Measurements from ENCODE around the gene KRT74. TPM values are rescaled to one million over a fixed set of nuclear protein-coding genes. Genes with fewer than 3 reads are reported as not detected.

The KRT74 gene
- total and polyA plus RNA-seq, 4 donors, result not detected

DNA sequence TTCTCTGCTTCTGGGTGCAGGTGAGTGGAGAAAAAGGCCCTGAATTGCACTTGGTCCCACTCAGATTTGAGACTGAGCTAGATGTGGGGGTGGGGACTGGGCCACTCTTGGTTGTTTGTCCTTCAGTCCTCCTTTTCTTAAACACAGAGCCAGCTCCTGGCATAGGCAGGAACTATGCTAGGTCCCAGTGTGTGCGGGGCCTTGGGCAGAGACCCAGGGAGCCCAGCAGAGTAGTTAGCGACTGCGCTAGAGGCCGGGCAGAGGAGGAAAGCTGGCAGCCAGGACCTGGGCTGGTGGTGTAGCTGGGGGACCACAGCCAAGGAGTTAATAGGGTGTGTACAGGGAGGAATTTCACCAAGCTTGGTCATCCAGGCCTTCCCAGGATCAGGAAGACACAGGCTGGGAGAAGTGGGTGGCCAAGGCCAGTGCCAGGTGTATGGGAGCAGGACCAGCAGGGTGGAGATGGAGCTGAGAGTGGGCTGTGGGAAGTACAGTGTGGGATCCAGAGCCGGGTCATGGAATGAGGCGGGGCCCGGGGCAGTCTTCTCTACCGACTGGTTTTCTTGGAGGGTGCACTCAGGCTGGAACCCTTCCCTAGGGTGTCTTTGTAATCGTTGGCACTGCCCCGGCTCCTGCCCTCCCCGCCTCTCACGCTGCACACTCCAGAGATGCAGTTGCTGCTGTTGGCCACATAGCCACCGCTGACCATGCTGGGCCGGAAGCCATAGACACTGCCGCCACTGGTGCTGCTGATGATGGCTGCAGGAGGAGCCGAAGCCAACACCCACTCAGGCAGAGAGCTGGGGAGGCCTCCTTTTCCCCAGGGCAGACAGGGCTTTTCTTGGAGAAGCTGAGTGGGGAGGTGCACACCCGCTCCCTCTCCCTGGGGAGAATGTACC lies 29.4 kb downstream of the KRT74 start:
- TF ChIP-seq, protein P1, sequence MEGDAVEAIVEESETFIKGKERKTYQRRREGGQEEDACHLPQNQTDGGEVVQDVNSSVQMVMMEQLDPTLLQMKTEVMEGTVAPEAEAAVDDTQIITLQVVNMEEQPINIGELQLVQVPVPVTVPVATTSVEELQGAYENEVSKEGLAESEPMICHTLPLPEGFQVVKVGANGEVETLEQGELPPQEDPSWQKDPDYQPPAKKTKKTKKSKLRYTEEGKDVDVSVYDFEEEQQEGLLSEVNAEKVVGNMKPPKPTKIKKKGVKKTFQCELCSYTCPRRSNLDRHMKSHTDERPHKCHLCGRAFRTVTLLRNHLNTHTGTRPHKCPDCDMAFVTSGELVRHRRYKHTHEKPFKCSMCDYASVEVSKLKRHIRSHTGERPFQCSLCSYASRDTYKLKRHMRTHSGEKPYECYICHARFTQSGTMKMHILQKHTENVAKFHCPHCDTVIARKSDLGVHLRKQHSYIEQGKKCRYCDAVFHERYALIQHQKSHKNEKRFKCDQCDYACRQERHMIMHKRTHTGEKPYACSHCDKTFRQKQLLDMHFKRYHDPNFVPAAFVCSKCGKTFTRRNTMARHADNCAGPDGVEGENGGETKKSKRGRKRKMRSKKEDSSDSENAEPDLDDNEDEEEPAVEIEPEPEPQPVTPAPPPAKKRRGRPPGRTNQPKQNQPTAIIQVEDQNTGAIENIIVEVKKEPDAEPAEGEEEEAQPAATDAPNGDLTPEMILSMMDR (IDR thresholded peaks at IDR 0.05; ENCODE audit: low read depth, low read length, missing input control), result no peak
- TF ChIP-seq RAD21 (IDR thresholded peaks at IDR 0.05) (no peak), HNF4A (conservative IDR thresholded peaks at IDR 0.05) (no peak), FOXA1 (IDR thresholded peaks at IDR 0.05) (no peak), JUND (IDR thresholded peaks at IDR 0.05) (no peak), FOXA2 (IDR thresholded peaks at IDR 0.05) (no peak), HNF4G (IDR thresholded peaks at IDR 0.05) (no peak), NR2F2 (IDR thresholded peaks at IDR 0.05) (no peak), GABPA (IDR thresholded peaks at IDR 0.05 in 1 of 2, conservative IDR thresholded peaks at IDR 0.05 in 1 of 2) (no peak), RXRA (IDR thresholded peaks at IDR 0.05) (no peak), TAF1 (conservative IDR thresholded peaks at IDR 0.05) (no peak), SP1 (IDR thresholded peaks at IDR 0.05) (no peak), EGR1 (IDR thresholded peaks at IDR 0.05; ENCODE audit: low read depth in 2 of 2) (no peak)
- TF ChIP-seq, protein P2, sequence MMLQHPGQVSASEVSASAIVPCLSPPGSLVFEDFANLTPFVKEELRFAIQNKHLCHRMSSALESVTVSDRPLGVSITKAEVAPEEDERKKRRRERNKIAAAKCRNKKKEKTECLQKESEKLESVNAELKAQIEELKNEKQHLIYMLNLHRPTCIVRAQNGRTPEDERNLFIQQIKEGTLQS (IDR thresholded peaks at IDR 0.05), result no peak
- TF ChIP-seq, protein P3, sequence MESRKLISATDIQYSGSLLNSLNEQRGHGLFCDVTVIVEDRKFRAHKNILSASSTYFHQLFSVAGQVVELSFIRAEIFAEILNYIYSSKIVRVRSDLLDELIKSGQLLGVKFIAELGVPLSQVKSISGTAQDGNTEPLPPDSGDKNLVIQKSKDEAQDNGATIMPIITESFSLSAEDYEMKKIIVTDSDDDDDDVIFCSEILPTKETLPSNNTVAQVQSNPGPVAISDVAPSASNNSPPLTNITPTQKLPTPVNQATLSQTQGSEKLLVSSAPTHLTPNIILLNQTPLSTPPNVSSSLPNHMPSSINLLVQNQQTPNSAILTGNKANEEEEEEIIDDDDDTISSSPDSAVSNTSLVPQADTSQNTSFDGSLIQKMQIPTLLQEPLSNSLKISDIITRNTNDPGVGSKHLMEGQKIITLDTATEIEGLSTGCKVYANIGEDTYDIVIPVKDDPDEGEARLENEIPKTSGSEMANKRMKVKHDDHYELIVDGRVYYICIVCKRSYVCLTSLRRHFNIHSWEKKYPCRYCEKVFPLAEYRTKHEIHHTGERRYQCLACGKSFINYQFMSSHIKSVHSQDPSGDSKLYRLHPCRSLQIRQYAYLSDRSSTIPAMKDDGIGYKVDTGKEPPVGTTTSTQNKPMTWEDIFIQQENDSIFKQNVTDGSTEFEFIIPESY (IDR thresholded peaks at IDR 0.05), result no peak
- TF ChIP-seq, protein P4, sequence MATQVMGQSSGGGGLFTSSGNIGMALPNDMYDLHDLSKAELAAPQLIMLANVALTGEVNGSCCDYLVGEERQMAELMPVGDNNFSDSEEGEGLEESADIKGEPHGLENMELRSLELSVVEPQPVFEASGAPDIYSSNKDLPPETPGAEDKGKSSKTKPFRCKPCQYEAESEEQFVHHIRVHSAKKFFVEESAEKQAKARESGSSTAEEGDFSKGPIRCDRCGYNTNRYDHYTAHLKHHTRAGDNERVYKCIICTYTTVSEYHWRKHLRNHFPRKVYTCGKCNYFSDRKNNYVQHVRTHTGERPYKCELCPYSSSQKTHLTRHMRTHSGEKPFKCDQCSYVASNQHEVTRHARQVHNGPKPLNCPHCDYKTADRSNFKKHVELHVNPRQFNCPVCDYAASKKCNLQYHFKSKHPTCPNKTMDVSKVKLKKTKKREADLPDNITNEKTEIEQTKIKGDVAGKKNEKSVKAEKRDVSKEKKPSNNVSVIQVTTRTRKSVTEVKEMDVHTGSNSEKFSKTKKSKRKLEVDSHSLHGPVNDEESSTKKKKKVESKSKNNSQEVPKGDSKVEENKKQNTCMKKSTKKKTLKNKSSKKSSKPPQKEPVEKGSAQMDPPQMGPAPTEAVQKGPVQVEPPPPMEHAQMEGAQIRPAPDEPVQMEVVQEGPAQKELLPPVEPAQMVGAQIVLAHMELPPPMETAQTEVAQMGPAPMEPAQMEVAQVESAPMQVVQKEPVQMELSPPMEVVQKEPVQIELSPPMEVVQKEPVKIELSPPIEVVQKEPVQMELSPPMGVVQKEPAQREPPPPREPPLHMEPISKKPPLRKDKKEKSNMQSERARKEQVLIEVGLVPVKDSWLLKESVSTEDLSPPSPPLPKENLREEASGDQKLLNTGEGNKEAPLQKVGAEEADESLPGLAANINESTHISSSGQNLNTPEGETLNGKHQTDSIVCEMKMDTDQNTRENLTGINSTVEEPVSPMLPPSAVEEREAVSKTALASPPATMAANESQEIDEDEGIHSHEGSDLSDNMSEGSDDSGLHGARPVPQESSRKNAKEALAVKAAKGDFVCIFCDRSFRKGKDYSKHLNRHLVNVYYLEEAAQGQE (IDR thresholded peaks at IDR 0.05), result no peak
- TF ChIP-seq, protein P5, sequence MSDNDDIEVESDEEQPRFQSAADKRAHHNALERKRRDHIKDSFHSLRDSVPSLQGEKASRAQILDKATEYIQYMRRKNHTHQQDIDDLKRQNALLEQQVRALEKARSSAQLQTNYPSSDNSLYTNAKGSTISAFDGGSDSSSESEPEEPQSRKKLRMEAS (IDR thresholded peaks at IDR 0.05), result no peak
- Histone ChIP-seq H3K4me3 (ENCODE audit: low read depth in 1 of 3, low read length in 3 of 3) (no peak overlapping the region), H3K36me3 (ENCODE audit: control insufficient read depth in 4 of 4, insufficient read depth in 3 of 4, low read depth in 1 of 4, low read length in 3 of 4) (no peaks in the 10 kb centered on the region), H3K4me1 (ENCODE audit: control insufficient read depth in 4 of 4, insufficient read depth in 4 of 4, low read length in 3 of 4) (no peaks in the 10 kb centered on the region), H3K9me3 (ENCODE audit: control insufficient read depth in 4 of 4, low read length in 3 of 4) (no peaks in the 10 kb centered on the region), H3K27ac (ENCODE audit: low read depth in 1 of 2, low read length in 2 of 2) (no peak overlapping the region), H3K9ac (ENCODE audit: low read depth in 1 of 2, low read length in 2 of 2) (no peak overlapping the region), H3K27me3 (ENCODE audit: control insufficient read depth in 4 of 4, insufficient read depth in 4 of 4, low read length in 3 of 4) (no peaks in the 10 kb centered on the region)
- no peak for DNase-seq (ENCODE audit: low spot score)
- 92% methylated on average over 17 of the region's 17 CpGs for WGBS

All from liver (tissue), 9 donors.